Heart left ventricle (tissue), 16 donors: ENCODE data around the gene PHLPP1. TPM values are rescaled to one million over a fixed set of nuclear protein-coding genes. Genes with fewer than 3 reads are reported as not detected.

ENCODE experiments used
- ATAC-seq, 4 donors: fragments of 200-7000 bp; cut with Tn5 transposase; one replicate each; pipeline ENCODE4 v1.9.1; 2020 to 2022; ENCODE audit warnings: moderate library complexity in 4 of 4, mild to moderate bottlenecking in 3 of 4, moderate number of reproducible peaks in 1 of 4
- DNase-seq, 5 donors: peaks; one replicate each; pipeline ENCODE4 v3.0.0-alpha.2; 2020
- H3K27ac ChIP-seq, 12 donors: fragments of 200-600 bp; sonication (generic) in 4 of 12; one replicate each; pipeline versions ENCODE4 v1.5.0 to v1.8.0; 2016 to 2022; ENCODE audit warnings: mild to moderate bottlenecking in 2 of 12
- H3K27me3 ChIP-seq, 9 donors: fragments of 200-600 bp; sonication (generic) in 2 of 9; one replicate each; pipeline versions ENCODE4 v1.5.1 to v1.8.0; 2016 to 2022; ENCODE audit warnings: mild to moderate bottlenecking in 3 of 9
- H3K36me3 ChIP-seq, 9 donors: fragments of 200-600 bp; sonication (generic) in 2 of 9; one replicate each; pipeline versions ENCODE4 v1.5.0 to v1.8.0; 2018 to 2022; ENCODE audit warnings: mild to moderate bottlenecking in 2 of 9
- H3K4me1 ChIP-seq, 12 donors: fragments of 200-600 bp; sonication (generic) in 4 of 12; one replicate each; pipeline versions ENCODE4 v1.5.0 to v1.8.0; 2016 to 2022; ENCODE audit warnings: mild to moderate bottlenecking in 3 of 12
- H3K4me3 ChIP-seq, 12 donors: fragments of 200-600 bp; sonication (generic) in 4 of 12; one replicate each; pipeline versions ENCODE4 v1.5.0 to v1.8.0; 2017 to 2022; ENCODE audit warnings: mild to moderate bottlenecking in 9 of 12, moderate library complexity in 4 of 12
- H3K9me3 ChIP-seq, 12 donors: fragments of 200-600 bp; sonication (generic) in 4 of 12; one replicate each; pipeline versions ENCODE4 v1.5.0 to v1.8.0; 2016 to 2022; ENCODE audit warnings: mild to moderate bottlenecking in 1 of 12
- CTCF ChIP-seq, 12 donors: fragments of 200-600 bp; sonication (generic) in 4 of 12; IDR thresholded peaks; one replicate each; pipeline versions ENCODE4 v1.5.0 to v1.8.0; 2018 to 2022; ENCODE audit warnings: antibody characterized with exemption in 12 of 12, mild to moderate bottlenecking in 5 of 12
- POLR2A ChIP-seq, 2 donors: fragments of 450-650 bp; IDR thresholded peaks; one replicate each; pipeline ENCODE4 v1.6.1; 2017; ENCODE audit warnings: antibody characterized with exemption in 2 of 2, mild to moderate bottlenecking in 2 of 2, moderate library complexity in 2 of 2
- WGBS, 4 donors: extraction: QIAGEN DNeasy Blood & Tissue Kit in 2 of 4; methylation state at CpG; one replicate each; pipeline versions ENCODE4 v1.1.5 to v1.1.7; 2013 to 2018; 5-methylcytosine and 5-hydroxymethylcytosine counted together
- intact Hi-C, 10 donors: fragments of 100-400 bp; cut with DNase I; formaldehyde crosslinking; loops; one replicate each; pipeline versions ENCODE4 v1.11.1 to v1.14.2; 2022
- polyA plus RNA-seq, 2 donors: library from polyadenylated mRNA; stranded (reverse); fragments of 200-250 nt; gene quantifications; one replicate each; pipeline ENCODE4 v1.2.3, GENCODE V29; 2013
- total RNA-seq, 9 donors: library from RNA; depleted of rRNA in 2 of 9; stranded (reverse); fragments of >200 nt in 2 of 9; fragmentation: NEBNext Ultra II Directional in 3 of 9; extraction: Animal tissue kit (Norgen Biotek cat#: 25700) in 3 of 9; gene quantifications; one replicate each; pipeline versions ENCODE4 v1.1.0 to v1.2.4, GENCODE V29; 2016 to 2023
- donor health status: ischemic (EF 13 %, LVEDD 7.1; RV severe dilation, severe dysfunction).
- donor health status: healthy with polysubstance abuse.
- donor health status: DM: no; HTN: yes; CAD: no.
- donor health status: DM: no; HTN: no; CAD: no.
- donor health status: ischemic (EF 25% LVEDD 6.9; RV normal size, moderate dysfunction).
- donor health status: ischemic (EF 25% LVEDD 5.7; RV mildly dilated, moderate dysfunction).
- donor health status: healthy.
- donor health status: DM: yes; HTN: yes; CAD: no.
- donor health status: ischemic (EF 35%, LVEDD 5.7; RV mildly dilated, moderate dysfunction).
- donor health status: nonischemic (EF 11% LVEDD 7.7; RV severe dilation, severe dysfunction).
- donor health status: DM: yes; HTN: yes; CAD: no.
- donor health status: PGD.
- donor health status: ischemic (EF 29% LVEDD 5.4; RV normal size, mild dysfunction).
- donor health status: nonischemic (EF 23%, LVEDD 6.1; RV moderate dilation, normal function).

PHLPP1 gene
- total and polyA plus RNA-seq, 11 donors: 1.7 to 11.1 (median 6.2) TPM

GRCh38 chr18:62963507-62963906 lies 248.2 kb downstream of the PHLPP1 start:
- no peak for TF ChIP-seq POLR2A (IDR thresholded peaks at IDR 0.05)
- TF ChIP-seq CTCF (IDR thresholded peaks at IDR 0.05): no peak
- WGBS, 4 donors: 68 to 78% (median 75%) methylated on average over 3 of the region's 3 CpGs

GRCh38 chr18:62964432-62964831 lies 249.1 kb downstream of the PHLPP1 start:
- TF ChIP-seq POLR2A (IDR thresholded peaks at IDR 0.05) (no peak), CTCF (IDR thresholded peaks at IDR 0.05) (no peak)

More at GRCh38 chr18:62963507-62963906, 248.2 kb downstream of the PHLPP1 start:
- no peaks in the 10 kb centered on the region for H3K4me1 ChIP-seq
- H3K27ac ChIP-seq: no peak overlapping the region
- H3K36me3 ChIP-seq: peaks cover 0 to 47% (median 14%) of the 10 kb centered on the region in 9 donors
- no peaks in the 10 kb centered on the region for H3K9me3 ChIP-seq
- ATAC-seq (no peak), DNase-seq (no peak)
- no peaks in the 10 kb centered on the region for H3K27me3 ChIP-seq
- intact Hi-C loops: loop anchor here in 2 of 10 donors (5.0 kb wide), 1 partner anchor 246 kb away; the partner anchor contains the start of gene PHLPP1 (in 2 of the 2)
- no peak overlapping the region for H3K4me3 ChIP-seq

GRCh38 chr18:62967089-62967488 lies 251.7 kb downstream of the PHLPP1 start:
- no peak for TF ChIP-seq CTCF (IDR thresholded peaks at IDR 0.05)
- Histone ChIP-seq H3K4me1 (no peaks in the 10 kb centered on the region), H3K36me3 (peaks cover 0 to 42% (median 11%) of the 10 kb centered on the region in 9 donors), H3K27me3 (no peaks in the 10 kb centered on the region), H3K4me3 (no peak overlapping the region), H3K9me3 (no peaks in the 10 kb centered on the region), H3K27ac (no peak overlapping the region)
- intact Hi-C loops: no loop called here
- 92 to 97% (median 95%) methylated on average over 4 of the region's 4 CpGs for WGBS, 4 donors
- ATAC-seq (no peak), DNase-seq (no peak)

More at GRCh38 chr18:62964432-62964831, 249.1 kb downstream of the PHLPP1 start:
- DNase-seq (no peak), ATAC-seq (no peak)
- Histone ChIP-seq H3K36me3 (peaks cover 0 to 43% (median 11%) of the 10 kb centered on the region in 9 donors), H3K27me3 (no peaks in the 10 kb centered on the region), H3K4me3 (no peak overlapping the region), H3K4me1 (no peaks in the 10 kb centered on the region), H3K27ac (no peak overlapping the region), H3K9me3 (no peaks in the 10 kb centered on the region)
- intact Hi-C loops: loop anchor here in 2 of 10 donors (5.0 kb wide), 1 partner anchor 247 kb away; the partner anchor contains the start of gene PHLPP1 (in 2 of the 2)
- 72 to 86% (median 79%) methylated on average over 1 of the region's 1 CpG for WGBS, 4 donors

GRCh38 chr18:62973689-62974088 lies 258.3 kb downstream of the PHLPP1 start:
- no peak overlapping the region for H3K4me3 ChIP-seq
- H3K27ac ChIP-seq: no peak overlapping the region
- peaks cover 0 to 48% (median 24%) of the 10 kb centered on the region in 9 donors for H3K36me3 ChIP-seq
- TF ChIP-seq POLR2A (IDR thresholded peaks at IDR 0.05) (no peak), CTCF (IDR thresholded peaks at IDR 0.05) (no peak)
- intact Hi-C loops: no loop called here
- DNase-seq (no peak), ATAC-seq (no peak)
- no peaks in the 10 kb centered on the region for H3K9me3 ChIP-seq
- H3K27me3 ChIP-seq: no peaks in the 10 kb centered on the region
- 80 to 95% (median 91%) methylated on average over 1 of the region's 1 CpG for whole genome bisulfite sequencing, 4 donors
- H3K4me1 ChIP-seq: peaks cover 0 to 7% (median 0%) of the 10 kb centered on the region in 12 donors
